ENCODE results near the gene C15orf62.

Gene C15orf62

GRCh38 chr15:40754883-40755811 is 14.6 kb upstream of the C15orf62 start, which contains the start of gene RMDN3:
Gene RMDN3, minus strand, starts transcription at chr15:40755254. Its CDS starts 471 bp downstream, at chr15:40754783.
- TF ChIP-seq ZBTB7A (IDR thresholded peaks at IDR 0.05; ENCODE audit: low read depth) (peak; percentile 27; the same call in 1 of the 2 replicates), FOXM1 (IDR thresholded peaks at IDR 0.05; ENCODE audit: borderline replicate concordance, low read depth) (no peak), TCF12 (IDR thresholded peaks at IDR 0.05; ENCODE audit: low read depth) (peak; percentile 28; the same call in 1 of the 2 replicates), YY1 (IDR thresholded peaks at IDR 0.05; ENCODE audit: low read depth) (peak; percentile 87), RAD21 (IDR thresholded peaks at IDR 0.05; ENCODE audit: low read depth) (no peak), USF1 (IDR thresholded peaks at IDR 0.05) (peak; percentile 49; the same call in 1 of the 2 replicates), EGR1 (IDR thresholded peaks at IDR 0.05) (0 out of 2 replicates have a peak, but pooled peaks have one; percentile 7), CREB1 (IDR thresholded peaks at IDR 0.05; ENCODE audit: low read depth) (peak; percentile 99), MAX (IDR thresholded peaks at IDR 0.05) (peak; percentile 82), TAF1 (IDR thresholded peaks at IDR 0.05; ENCODE audit: low read depth) (peak; percentile 82)

- TF ChIP-seq TEAD4 (IDR thresholded peaks at IDR 0.05) (no peak), CEBPB (IDR thresholded peaks at IDR 0.05) (no peak), EGR1 (IDR thresholded peaks at IDR 0.05) (no peak), TAF1 (IDR thresholded peaks at IDR 0.05; ENCODE audit: low read depth) (no peak), MAX (IDR thresholded peaks at IDR 0.05) (no peak), NFIC (IDR thresholded peaks at IDR 0.05) (no peak), RAD21 (IDR thresholded peaks at IDR 0.05; ENCODE audit: low read depth) (no peak), EP300 (IDR thresholded peaks at IDR 0.05; ENCODE audit: borderline replicate concordance) (no peak), ZBTB7A (IDR thresholded peaks at IDR 0.05; ENCODE audit: low read depth) (no peak), TCF12 (IDR thresholded peaks at IDR 0.05; ENCODE audit: low read depth) (no peak), REST (IDR thresholded peaks at IDR 0.05; ENCODE audit: low read depth) (no peak), CREB1 (IDR thresholded peaks at IDR 0.05; ENCODE audit: low read depth) (no peak)
Observed at GRCh38 chr15:40755812-40756208, 14.0 kb upstream of the C15orf62 start.

- TF ChIP-seq TCF12 (IDR thresholded peaks at IDR 0.05; ENCODE audit: low read depth): no peak
- TF ChIP-seq CEBPB (IDR thresholded peaks at IDR 0.05): no peak
- no peak for TF ChIP-seq RAD21 (IDR thresholded peaks at IDR 0.05; ENCODE audit: low read depth)
- TF ChIP-seq REST (IDR thresholded peaks at IDR 0.05; ENCODE audit: low read depth): no peak
- TF ChIP-seq EGR1 (IDR thresholded peaks at IDR 0.05): no peak
- TF ChIP-seq USF1 (IDR thresholded peaks at IDR 0.05): no peak
- no peak for TF ChIP-seq MAX (IDR thresholded peaks at IDR 0.05)
- no peak for TF ChIP-seq ZBTB7A (IDR thresholded peaks at IDR 0.05; ENCODE audit: low read depth)
- TF ChIP-seq TAF1 (IDR thresholded peaks at IDR 0.05; ENCODE audit: low read depth): no peak
- TF ChIP-seq YY1 (IDR thresholded peaks at IDR 0.05; ENCODE audit: low read depth): no peak
- TF ChIP-seq NFIC (IDR thresholded peaks at IDR 0.05): no peak
- no peak for TF ChIP-seq EP300 (IDR thresholded peaks at IDR 0.05; ENCODE audit: borderline replicate concordance)
- no peak for TF ChIP-seq TEAD4 (IDR thresholded peaks at IDR 0.05)
- no peak for TF ChIP-seq CREB1 (IDR thresholded peaks at IDR 0.05; ENCODE audit: low read depth)
- TF ChIP-seq FOXM1 (IDR thresholded peaks at IDR 0.05; ENCODE audit: borderline replicate concordance, low read depth): no peak
Observed at GRCh38 chr15:40756938-40757337, 12.8 kb upstream of the C15orf62 start.

- TF ChIP-seq TCF12 (IDR thresholded peaks at IDR 0.05; ENCODE audit: low read depth) (no peak), RAD21 (IDR thresholded peaks at IDR 0.05; ENCODE audit: low read depth) (no peak), YY1 (IDR thresholded peaks at IDR 0.05; ENCODE audit: low read depth) (no peak), NFIC (IDR thresholded peaks at IDR 0.05) (no peak), MAX (IDR thresholded peaks at IDR 0.05) (no peak), CEBPB (IDR thresholded peaks at IDR 0.05) (no peak), EP300 (IDR thresholded peaks at IDR 0.05; ENCODE audit: borderline replicate concordance) (no peak), REST (IDR thresholded peaks at IDR 0.05; ENCODE audit: low read depth) (no peak), USF1 (IDR thresholded peaks at IDR 0.05) (no peak), EGR1 (IDR thresholded peaks at IDR 0.05) (no peak), FOXM1 (IDR thresholded peaks at IDR 0.05; ENCODE audit: borderline replicate concordance, low read depth) (no peak), ZBTB7A (IDR thresholded peaks at IDR 0.05; ENCODE audit: low read depth) (no peak), CREB1 (IDR thresholded peaks at IDR 0.05; ENCODE audit: low read depth) (no peak), TEAD4 (IDR thresholded peaks at IDR 0.05) (no peak), TAF1 (IDR thresholded peaks at IDR 0.05; ENCODE audit: low read depth) (no peak)
Observed at GRCh38 chr15:40759961-40760360, 9.8 kb upstream of the C15orf62 start.

Data from Ishikawa (cell line).